ENCODE results near the gene RAPGEF1. TPM values are rescaled to one million over a fixed set of nuclear protein-coding genes. Genes with fewer than 3 reads are reported as not detected.
"Not testable (repeated sequence)": the region's sequence is repeated elsewhere in the genome, so short reads cannot be mapped to it uniquely, and the experiment has no call there.

The RAPGEF1 gene
- total RNA-seq, 1 experiment from 2014 or later, result 11.5 TPM

DNA sequence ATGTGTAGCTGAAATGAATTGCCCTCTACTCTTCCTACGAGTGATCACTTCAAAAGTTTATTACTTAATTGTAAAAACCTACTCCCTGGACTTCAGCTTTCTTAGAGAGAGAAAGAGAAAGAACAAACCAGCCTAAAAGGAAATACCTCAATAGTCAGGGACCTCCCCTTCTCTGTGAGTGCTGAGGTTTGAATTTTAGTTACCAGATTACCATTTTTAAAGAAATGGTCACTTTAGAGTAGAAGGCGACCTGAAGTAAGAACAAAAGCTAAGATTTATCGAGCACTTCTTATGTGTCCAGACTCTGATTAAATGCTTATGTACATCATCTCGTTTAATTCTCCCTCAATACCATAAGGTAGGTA, 11.3 kb downstream of the RAPGEF1 start:
- DNase-seq (ENCODE audit: low read depth), result no peak

DNA sequence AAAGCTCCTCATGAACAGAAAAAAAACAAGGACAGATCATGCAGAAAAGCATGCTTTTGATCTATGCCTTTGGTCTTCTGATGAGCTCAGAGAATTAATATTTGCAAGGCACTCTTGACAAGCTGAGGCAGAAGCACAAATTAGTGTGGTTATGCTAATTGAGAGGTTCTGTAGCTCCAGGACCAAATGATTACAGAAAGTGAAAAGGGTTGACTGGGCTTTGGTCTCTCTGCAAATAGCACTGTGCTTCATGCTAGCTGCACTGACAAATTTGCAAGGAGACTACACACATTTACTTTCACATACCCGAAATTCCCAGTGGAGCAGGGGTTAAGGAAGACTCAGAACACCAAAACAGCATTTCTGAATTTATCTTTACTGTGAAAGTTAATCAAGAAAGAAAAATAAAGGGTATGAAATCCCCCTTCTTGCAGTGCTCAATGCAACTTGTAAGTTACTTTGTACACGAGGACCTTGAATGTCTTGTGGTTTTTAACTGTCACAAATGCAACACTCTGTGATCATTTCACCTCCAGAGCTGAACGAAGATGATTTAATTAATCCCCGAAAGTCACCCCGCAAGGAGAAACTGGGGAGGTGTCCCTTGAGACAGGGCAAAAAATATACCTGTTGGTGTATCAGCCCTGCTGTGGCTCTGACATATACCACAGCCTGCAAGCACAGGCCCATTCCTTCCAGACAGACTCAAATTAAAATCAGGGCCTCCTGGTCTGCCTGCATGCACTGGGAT, 11.9 kb downstream of the RAPGEF1 start:
- DNase-seq (ENCODE audit: low read depth), result no peak

DNA sequence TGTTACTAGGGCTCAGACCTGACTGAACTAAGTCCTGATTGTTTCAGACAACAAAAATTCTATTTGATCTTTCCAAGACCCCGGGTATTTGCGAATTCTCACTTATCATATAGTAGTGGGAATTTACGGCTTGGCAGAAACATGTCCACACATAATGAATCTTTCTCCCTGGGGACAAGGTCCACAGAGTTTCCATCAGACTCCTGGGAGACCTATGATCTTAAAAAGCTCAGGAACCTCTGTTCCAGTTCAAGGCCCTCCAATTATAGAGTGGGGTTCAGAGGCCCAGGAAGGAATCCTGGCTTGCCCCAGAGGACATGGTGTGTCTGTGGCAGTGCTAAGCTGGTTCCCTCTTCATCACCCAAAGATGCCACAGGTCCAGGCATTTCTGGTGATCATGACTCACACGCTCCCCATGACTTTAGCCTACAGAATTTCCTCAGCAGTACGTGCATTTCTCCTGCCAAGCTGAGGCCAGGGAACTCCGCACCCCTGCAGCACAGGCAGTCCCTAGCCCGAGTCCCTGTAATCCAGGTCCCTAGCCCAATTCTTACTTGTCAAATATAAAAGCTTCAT, 12.6 kb downstream of the RAPGEF1 start:
- peak; percentile 69 for DNase-seq (ENCODE audit: low read depth)

DNA sequence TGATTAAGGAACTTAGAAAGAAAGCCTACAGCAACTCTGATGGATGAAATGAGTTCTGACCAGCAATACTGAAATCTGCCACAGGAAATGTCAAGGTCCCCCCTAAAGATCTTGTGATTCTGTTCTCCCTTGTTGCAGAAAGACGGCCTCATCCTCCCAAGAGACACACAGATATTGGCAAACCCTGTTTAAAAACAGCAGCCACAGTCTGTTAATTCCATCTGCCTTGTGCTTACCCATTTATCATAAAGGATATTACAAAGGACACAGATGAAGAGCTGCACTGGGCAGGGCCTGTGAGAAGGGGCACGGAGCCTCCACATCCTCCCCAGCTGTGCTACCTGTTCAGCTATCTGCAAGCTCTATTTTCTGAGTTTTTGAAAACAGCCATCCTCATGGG, 15.2 kb downstream of the RAPGEF1 start:
- no peak for DNase-seq (ENCODE audit: low read depth)

DNA sequence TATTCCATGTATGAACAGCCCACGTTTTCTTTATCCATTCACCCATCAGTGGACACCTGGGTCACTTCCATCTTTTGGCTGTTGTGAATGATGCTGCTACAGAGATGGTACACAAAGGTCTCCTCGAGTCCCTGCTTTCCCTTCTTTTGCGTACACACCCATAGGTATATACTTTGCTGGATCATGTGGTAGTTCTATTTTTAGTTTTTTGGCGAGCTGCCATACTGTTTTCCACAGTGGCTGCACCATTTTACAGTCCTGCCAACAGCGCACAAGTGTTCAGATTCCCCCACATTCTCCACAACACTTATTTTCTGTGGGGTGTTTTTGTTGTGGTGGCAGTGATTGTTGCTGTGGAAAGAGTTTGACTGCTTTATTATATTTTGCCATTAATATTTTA, 16.2 kb downstream of the RAPGEF1 start:
- DNase-seq (ENCODE audit: low read depth), result no peak

DNA sequence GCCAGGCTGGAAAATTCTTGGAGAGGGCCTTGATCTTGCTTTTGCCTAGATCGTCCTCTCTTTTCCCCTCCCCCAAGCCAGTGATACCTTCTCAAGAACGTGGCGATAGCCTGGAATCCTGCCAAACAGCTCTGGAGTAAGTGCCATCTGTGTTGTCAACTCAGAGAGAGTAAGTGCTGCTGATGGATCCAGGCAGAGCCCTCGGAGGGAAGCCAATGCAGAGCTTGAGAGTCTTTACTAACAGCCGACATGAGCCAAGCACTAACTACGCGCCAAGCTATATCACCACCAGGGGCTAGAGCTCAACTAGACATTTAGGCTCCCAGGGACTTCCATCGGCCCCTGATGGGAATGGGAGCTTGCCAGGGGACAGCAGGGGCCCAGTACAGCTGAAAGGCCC, 17.6 kb downstream of the RAPGEF1 start:
- no peak for DNase-seq (ENCODE audit: low read depth)

DNA sequence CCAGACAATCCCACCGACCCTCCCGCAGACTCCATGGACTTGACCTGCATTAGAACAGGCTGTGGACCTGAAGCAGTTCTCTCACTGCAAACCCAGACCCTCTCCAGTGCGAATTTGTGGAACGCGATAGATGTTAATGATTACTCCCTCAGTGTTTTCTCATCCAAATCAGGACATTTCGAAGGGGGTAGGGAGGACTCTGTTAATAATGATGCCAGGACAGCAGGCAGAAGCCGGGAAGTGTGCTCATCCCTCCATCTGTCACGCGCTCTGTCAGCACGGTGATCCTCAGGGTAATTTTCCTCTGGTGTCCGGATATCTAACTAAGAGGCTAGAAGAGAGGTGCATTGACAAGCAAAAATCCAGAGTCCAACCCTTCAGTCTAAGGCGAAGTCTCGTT, 18.8 kb downstream of the RAPGEF1 start:
- DNase-seq (ENCODE audit: low read depth), result no peak

DNA sequence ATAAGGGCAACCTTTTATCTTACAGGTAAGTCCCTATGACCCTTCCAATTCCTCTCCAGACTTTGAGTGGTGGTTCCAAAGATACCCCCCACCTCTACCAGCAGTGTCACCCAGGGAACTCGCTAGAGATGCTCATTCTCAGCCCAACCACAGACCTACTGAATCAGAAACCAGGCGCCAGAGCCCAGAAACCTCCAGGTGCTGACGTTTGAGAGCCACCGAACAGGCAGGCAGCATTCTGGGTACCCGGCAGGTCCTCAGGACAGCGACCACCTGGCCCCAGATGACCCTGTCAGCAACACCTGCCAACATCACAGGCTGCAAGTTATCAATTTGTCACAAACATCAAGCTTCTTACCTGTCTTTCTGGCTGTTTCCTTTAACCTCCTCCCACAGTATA, 19.5 kb downstream of the RAPGEF1 start:
- no peak for DNase-seq (ENCODE audit: low read depth)

DNA sequence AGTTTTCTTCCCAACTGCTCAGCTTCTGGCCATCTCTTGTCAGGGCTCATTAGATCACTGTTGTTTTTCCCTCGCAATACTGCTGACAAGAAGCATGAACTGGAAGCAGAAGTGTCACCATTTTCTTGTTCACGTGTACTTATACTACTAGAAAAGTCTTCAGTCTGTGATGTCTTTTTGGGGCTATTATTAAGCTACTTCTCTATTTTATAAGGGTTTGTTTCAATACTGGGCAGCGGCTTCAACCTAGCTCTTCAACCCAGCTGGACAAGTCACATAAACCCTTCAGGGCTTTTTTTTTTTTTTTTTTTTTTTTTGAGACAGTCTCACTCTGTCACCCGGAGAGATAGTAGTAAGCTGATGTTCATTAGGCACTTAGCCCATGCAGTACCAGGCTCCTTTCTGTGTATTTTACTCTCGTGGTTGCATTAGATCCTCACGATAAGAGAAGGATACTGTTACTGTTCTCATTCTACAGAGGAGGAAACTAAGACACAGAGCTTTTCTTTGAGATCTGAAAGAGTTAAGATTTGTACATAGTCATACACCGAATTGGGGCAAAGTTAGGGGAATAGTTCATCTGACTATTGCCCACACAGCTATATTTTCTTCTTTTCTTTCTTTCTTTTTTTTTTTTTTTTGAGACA, 20.5 kb downstream of the RAPGEF1 start:
- DNase-seq (ENCODE audit: low read depth), result no peak

DNA sequence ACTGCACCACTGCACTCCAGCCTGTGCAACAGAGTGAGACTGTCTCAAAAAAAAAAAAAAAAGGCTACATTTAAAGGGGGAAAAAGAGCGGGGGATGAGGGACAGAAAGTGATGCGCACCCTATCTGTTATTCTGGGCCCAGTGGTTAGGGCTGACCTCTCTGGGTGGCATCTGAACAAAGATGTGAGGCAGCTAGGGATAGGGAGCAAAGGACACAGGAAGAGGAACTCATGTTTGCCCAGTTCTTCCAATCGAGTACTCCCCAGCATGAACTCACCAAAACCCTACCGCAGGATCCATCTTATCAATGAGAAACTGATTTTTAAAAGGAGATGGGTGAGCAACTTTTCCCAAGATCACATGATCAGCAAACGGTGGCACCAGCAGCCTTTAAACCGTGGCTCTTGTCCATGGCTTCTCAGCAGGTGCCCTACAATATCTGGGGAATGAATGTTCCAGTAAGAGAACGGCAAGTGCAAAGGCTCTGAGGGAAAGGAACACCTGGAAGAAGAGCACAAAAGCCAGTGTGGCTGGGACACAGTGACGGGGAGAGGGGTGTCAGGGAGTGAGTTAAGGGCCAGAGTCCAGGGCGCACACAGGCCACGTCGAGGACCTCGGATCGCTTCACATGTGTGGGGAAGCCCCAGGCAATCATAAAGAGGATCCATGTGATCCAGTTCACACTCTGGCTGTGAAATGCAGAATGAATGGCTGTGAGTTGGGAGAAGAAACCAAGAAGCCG, 22.0 kb downstream of the RAPGEF1 start:
- DNase-seq (ENCODE audit: low read depth), result no peak

DNA sequence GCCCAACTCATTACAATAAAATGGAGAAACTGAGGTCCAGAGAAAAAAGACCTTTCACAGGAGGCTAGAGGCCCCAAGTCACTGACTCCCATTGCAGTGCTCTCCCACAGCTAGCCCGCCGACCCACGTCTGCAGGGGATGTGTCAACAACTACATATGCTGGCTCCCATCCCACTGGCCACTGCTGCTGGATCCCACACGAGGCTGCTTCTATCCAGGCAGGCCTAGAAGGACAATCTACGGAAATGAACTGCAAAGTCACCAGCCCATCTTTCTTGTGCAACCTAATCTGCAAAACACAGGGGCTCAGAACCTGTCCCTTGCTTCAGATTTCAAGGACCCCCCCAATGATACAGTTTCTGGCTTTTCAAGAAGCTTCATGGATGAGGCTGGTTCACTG, 24.0 kb downstream of the RAPGEF1 start:
- DNase-seq (ENCODE audit: low read depth), result no peak

DNA sequence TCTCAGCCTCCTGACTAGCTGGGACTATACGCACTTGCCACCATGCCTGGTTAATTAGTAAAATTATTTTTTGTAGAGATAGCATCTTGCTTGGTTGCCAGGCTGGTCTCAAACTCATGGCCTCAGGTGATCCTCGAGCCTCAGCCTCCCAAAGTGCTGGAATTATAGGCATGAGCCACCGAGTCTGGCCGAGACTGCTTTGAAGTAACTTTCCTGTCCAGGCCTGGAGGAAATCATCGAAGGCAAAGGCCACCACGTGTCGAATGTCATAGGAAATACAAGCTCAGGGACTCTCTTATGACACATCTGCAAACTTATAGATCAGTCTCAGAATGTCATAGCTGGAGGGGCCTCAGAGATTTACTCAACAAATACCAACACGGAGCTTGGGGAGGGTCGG, 25.1 kb downstream of the RAPGEF1 start:
- no peak for DNase-seq (ENCODE audit: low read depth)

DNA sequence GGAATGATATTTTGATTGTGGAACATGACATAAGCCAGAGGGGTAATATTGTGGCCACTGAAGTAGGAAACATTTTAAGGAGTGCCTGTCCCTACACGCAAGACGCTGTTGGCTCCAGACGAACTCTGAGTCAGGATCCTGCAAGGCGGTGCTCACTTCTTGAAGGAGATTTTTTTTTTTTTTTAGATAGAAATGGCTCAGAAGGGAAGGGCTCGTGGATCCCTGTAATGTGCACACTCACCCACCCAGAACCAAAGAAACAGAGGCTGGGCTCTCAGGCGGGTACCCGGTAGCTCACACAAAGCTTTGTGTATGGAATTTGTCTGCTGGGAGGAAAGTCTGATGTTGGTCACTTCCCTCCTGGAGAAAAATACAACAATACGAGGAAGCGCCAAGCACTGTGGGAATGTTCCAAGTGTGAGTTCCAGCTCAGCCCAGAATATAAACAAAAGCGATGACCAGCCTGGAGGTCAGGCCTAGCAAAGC, 25.7 kb downstream of the RAPGEF1 start:
- peak; percentile 25 for DNase-seq (ENCODE audit: low read depth)

DNA sequence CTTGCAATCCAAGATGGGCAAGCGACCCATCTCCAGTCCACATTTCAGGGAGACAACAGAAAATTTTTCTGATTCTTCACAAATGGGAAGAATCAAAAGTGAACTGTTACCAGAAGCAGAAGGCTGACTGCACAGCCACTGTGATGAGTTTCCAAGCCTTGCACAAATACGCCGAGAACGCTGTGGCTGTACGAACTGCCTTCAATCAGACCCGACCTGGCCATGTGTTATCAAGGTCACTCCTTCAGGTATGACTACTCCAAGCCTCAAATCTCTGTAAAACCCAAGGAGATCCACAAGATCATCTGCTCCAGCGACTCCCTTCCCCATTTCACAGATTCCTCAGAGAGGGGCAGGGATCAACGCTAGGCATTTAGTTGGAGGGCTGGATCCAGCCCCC, 26.9 kb downstream of the RAPGEF1 start:
- no peak for DNase-seq (ENCODE audit: low read depth)

DNA sequence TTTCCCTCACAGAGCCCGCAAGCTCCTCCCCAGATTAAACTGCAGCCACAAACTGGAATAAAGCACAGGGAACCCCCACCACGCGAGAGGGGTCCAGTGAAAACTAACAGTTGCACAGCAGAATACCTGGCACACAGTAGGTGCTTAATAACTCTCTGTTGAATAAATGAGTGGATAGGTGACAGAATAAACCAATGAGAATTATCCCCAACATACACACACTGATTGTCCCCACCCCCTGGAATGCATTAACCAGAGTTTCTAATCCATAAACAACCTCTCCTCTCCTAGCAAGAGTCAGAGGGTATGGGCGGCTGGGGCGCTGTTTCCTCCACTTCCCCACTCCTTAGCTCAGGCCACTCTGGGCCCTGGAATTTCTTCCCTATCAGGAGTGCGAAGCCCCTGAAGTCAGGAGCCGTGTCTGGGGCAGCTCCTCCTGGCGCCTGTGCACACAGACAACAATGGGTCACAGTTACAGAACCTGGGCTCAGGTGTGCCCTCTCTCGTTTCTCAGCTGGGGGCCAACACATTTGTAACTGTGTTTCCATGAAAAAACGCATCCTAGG, 27.6 kb downstream of the RAPGEF1 start:
- no peak for DNase-seq (ENCODE audit: low read depth)

DNA sequence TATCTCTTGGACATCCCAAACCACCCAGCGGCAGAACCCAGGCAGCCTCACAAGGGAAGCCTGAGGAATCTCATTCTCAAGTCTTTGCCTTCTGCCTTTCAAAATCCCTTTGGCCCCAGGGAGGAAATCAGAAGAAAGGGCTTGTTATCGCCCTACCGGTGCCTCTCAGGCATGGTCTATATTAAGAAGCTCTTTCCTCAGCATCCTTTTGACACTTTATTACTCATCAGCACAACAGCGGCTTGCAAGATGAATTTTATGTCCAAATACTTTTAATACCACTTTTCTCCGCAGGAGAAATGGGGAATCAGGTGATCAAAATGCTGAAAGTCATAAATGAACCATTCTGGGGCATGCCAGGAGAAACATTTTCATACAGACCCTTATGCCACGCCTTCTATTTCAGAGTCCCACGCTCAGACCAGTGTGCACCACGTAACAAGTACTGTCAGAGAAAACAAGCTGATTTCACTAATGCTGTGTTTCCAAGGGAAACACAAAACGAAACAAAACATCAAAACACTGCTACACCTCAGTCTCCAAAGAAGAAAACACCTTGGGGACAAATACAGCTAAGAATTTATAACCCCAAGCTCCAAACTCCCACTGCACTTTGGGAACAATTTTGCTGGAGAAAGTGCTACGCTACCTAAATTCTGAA, 30.0 kb downstream of the RAPGEF1 start:
- DNase-seq (ENCODE audit: low read depth), result peak; percentile 40

DNA sequence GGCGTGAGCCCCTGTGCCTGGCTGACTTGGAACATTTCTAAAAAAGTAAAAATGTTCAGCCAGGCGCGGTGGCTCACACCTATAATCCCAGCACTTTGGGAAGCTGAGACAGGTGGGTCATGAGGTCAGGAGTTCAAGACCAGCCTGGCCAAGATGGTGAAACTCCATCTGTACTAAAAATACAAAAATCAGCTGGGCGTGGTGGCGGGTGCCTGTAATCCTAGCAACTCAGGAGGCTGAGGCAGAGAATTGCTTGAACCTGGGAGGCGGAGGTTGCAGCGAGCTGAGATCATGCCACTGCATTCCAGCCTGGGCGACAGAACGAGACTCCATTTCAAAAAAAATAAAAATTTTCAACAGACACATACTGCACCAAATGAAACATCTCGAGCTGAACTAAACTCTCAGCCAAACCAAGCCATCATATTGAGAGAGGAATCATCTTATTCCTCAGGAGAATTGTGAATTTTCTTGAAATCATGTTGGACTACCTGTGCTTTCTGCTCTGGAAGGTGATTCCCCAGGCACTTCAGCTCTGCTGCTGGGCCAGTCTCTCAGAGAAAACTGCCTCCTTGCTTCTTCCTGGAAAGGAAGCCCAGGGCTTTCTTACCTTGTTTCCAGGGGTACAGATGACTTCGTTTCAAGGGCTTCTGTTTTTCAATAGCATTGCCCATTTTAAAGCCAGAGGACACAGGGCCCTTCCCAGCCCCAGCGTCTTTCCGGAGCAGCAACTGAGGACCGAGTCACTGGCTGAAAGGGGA, 30.7 kb downstream of the RAPGEF1 start:
- DNase-seq (ENCODE audit: low read depth), result not testable (repeated sequence)

DNA sequence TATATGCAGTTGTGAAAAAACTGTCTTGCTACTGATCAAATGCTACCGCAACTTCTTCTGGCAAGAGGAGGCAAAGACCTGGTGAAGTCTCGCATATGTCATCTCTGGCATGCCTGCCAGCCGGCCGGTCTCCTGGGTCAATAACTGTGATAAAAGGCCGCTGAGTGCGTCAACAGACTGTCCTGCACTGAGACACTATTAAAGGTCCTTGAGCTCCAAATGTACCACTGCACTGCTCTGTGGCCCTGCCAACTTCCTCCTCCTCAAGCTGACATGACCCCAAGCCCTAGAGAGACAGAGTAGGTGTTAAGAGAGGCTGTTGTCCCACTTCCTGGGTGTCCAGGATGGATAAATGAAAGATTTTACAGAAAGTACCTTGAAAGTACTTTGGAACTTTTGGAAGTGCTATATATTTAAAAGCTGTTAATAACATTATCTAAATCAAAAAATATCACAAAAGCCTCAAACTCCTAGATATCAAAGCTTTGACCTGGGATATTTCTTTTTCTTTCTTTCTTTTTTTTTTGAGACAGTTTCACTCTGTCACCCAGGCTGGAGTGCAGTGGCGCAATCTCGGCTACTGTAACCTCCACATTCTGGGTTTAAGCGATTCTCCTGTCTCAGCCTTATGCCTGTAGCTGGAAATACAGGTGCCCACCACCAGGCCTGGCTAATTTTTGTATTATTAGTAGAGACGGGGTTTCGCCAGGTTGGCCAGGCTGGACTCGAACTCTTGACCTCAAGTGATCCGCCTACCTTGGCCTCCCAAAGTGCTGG, 31.5 kb downstream of the RAPGEF1 start:
- DNase-seq (ENCODE audit: low read depth), result no peak

DNA sequence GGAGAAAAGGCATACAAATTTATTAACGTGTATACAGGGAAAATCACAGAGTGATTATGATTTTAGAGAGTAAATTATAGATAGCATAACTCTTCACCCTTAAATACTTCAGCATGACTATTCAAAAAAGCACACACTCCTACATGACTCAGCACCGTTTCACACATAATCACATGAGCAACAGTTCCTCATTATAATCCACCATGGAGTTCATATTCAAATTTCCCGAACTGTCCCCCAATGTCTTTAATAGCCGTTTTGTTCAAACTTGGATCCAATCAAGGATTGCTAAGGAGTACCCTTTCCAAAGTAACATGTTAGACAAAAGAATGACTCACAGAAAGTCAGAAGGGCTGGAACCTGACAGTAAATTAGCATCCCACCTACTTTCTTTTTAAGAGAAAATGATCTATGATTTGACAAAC, 32.1 kb downstream of the RAPGEF1 start:
- DNase-seq (ENCODE audit: low read depth), result peak; percentile 63

DNA sequence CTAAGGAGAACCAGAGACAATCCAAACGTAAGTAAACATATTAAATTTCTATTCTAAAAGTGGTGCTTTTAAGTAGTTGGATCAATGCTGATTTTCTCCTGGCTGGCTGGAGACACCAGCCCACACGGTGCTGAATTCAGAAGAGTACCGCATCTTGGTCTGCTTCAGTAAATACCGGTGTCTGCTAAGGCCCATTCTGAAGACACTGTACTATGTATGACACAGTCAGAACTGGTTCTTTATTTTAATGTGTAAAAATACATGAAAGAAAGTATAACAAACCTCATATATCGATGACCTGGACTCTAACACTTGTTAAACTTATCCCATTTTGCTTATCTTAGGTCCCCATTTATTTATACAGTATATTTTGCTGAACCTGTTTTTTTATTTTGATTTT, 32.8 kb downstream of the RAPGEF1 start:
- DNase-seq (ENCODE audit: low read depth), result no peak
